ENCODE data around the gene FGF14. TPM values are rescaled to one million over a fixed set of nuclear protein-coding genes. Genes with fewer than 3 reads are reported as not detected.

The FGF14 gene
- total RNA-seq, 2 experiments from 2014 or later = not detected

DNA sequence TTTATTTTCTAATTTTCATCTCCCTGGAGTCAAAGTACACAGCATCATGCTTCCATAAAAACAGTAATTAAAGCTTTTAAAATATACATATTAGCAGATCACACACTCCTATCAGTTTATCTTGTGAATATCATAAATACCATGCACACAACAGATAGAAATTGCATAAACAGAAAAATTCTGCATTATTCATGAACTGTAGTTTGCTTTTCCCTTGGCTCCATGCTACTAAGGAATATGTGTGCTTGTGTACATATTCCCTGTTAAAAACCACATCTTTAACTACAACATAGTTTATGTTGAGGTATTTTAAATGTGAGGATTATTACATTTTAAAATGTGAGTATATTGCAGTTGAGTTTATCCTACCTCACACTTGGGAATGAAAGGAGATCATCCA is 193.5 kb downstream of the FGF14 start:
- DNase-seq = no peak

DNA sequence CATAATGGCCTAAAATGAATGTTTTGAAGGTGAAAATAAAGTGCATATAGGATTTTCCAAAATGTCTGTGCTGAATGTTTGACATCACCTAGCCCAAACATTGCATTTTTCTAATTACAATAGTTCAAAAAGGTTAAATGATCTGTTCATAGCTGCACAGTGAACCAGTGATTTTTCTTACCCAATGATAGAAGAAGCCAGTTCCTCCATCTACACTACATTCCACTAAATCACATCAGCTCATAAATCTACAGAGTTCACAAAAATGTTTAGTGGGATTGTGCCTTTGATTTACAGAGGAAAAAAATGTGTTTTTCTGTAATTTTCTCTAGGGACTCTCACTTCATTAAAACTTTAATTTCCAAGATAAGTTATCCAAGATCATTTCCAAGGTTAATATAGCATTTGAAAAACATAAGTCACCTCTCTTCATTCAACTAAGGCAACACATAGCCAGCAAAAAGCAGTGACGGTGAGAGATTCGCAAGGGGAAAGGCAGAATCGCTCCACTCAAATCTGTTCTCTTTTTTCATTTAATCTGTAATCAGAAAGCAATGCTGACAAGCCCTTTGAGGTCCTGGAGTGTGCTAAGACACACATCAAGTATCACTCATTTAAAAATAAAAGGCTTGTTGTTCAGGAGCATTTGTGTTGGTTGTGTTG is 194.0 kb downstream of the FGF14 start:
- Mint-ChIP-seq H3K36me3 (no peaks in the 10 kb centered on the region), H3K27ac (no peak overlapping the region), H3K4me3 (no peak overlapping the region), H3K27me3 (no peaks in the 10 kb centered on the region), H3K9me3 (ENCODE audit: low read depth) (no peaks in the 10 kb centered on the region), H3K4me1 (no peaks in the 10 kb centered on the region)
- CTCF ChIA-PET = no interaction called here
- DNase-seq (no peak), ATAC-seq (no peak)

More for the DNA sequence above, 193.5 kb downstream of the FGF14 start:
- Mint-ChIP-seq H3K27ac (no peak overlapping the region), H3K4me3 (no peak overlapping the region), H3K27me3 (no peaks in the 10 kb centered on the region), H3K4me1 (no peaks in the 10 kb centered on the region), H3K9me3 (ENCODE audit: low read depth) (no peaks in the 10 kb centered on the region), H3K36me3 (no peaks in the 10 kb centered on the region)
- CTCF ChIA-PET = no interaction called here
- no peak for ATAC-seq

DNA sequence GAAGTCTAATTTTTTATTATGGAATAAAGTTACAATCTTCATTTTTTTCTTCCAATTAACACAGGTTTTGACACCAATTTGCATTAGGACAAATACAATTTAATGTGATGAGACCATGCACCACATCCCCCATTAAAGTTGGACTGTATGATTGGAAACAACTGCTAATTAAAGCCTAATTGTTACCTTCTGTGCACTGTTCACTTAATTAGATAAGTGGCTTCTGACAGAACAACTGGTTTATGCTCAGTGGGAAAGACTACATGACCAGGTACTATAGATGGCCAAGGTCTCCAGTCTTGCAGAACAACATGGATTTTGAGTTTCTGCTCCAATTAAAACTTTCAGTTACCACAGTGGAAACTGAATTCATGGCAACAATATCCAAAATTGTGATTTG is 198.1 kb downstream of the FGF14 start:
- Mint-ChIP-seq H3K4me3 (no peak overlapping the region), H3K9me3 (ENCODE audit: low read depth) (no peaks in the 10 kb centered on the region), H3K27me3 (no peaks in the 10 kb centered on the region), H3K4me1 (no peaks in the 10 kb centered on the region), H3K36me3 (no peaks in the 10 kb centered on the region), H3K27ac (no peak overlapping the region)
- no peak for DNase-seq
- no peak for ATAC-seq
- CTCF ChIA-PET = no interaction called here

GRCh38 chr13:102198418-102199311 is 203.2 kb downstream of the FGF14 start:
- Mint-ChIP-seq H3K27me3 (no peaks in the 10 kb centered on the region), H3K4me3 (no peak overlapping the region), H3K4me1 (no peaks in the 10 kb centered on the region), H3K9me3 (ENCODE audit: low read depth) (no peaks in the 10 kb centered on the region), H3K36me3 (no peaks in the 10 kb centered on the region), H3K27ac (no peak overlapping the region)
- CTCF ChIA-PET = no interaction called here
- no peak for DNase-seq
- ATAC-seq = no peak

- Mint-ChIP-seq H3K4me3 (no peak overlapping the region), H3K27me3 (no peaks in the 10 kb centered on the region), H3K9me3 (ENCODE audit: low read depth) (no peaks in the 10 kb centered on the region), H3K27ac (no peak overlapping the region), H3K4me1 (peaks cover 9% of the 10 kb centered on the region), H3K36me3 (no peaks in the 10 kb centered on the region)
- CTCF ChIA-PET = no interaction called here
- DNase-seq = no peak
- ATAC-seq = no peak
Observed at GRCh38 chr13:102197193-102197592, 204.7 kb downstream of the FGF14 start.

DNA sequence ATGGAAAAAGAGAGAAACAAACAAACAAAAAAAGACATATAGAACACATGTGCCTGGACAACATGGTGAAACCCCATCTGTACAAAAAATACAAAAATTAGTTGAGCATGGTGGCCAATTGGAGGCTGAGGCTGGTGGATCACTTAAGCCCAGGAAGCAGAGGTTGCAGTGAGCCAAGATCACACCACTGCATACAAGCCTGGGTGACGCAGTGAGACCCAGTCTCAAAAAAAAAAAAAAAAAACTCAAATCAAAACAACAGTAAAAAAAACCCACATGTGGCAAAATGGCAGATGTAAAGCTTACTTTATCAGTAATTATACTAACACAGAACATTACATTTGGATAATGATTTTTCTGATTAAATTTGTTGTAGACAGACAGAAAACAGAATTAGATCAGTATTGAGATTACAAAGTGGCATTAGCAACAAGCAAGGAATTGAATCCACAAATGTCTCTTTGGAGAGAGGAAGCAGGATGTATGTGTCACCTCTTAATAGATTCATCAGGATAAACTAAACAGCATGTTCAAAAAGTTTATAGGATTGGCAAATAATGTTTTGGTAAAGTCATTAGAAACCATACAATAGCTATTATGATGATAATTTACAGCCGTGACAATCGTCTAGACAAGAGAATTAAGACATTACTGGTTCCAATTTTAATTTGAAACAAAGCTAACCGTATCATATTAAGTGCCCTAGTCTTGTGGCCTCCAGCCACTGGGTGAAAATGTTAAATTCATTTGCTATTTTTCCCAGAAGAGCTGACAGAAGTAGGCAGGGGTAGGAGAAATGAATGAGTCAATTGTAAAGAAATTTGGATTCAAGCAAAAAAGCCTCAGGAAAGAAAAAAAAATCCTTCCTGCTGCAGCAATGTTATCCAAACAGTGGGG is 206.0 kb downstream of the FGF14 start:
- no peak for ATAC-seq
- Mint-ChIP-seq H3K36me3 (no peaks in the 10 kb centered on the region), H3K27me3 (no peaks in the 10 kb centered on the region), H3K27ac (no peak overlapping the region), H3K4me3 (no peak overlapping the region), H3K9me3 (ENCODE audit: low read depth) (no peaks in the 10 kb centered on the region), H3K4me1 (peaks cover 13% of the 10 kb centered on the region)
- no peak for DNase-seq
- CTCF ChIA-PET = no interaction called here

DNA sequence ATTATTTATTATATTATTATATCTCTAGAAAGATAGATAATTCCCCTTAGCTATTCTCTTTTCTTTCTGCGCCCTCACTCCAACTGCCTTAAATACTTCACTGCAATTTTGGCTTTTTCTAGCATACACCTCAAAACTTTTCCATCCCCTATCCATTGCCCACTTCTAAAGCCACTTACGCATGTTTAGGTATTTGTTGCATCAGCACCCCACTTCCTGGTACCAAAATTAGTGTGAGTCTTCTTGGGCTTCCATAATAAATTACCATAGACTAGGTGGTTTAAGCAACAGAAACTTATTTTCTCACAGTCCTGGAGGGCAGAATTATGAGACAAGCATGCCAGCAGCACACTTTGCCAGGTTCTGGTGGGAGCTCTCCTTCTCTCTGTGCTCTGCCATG is 209.0 kb downstream of the FGF14 start:
- H3K27ac Mint-ChIP-seq = no peak overlapping the region
- CTCF ChIA-PET = no interaction called here
- no peaks in the 10 kb centered on the region for H3K36me3 Mint-ChIP-seq
- H3K4me3 Mint-ChIP-seq = no peak overlapping the region
- no peak for ATAC-seq
- H3K4me1 Mint-ChIP-seq = peaks cover 13% of the 10 kb centered on the region
- no peaks in the 10 kb centered on the region for H3K27me3 Mint-ChIP-seq
- no peak for DNase-seq
- H3K9me3 Mint-ChIP-seq (ENCODE audit: low read depth) = no peaks in the 10 kb centered on the region

DNA sequence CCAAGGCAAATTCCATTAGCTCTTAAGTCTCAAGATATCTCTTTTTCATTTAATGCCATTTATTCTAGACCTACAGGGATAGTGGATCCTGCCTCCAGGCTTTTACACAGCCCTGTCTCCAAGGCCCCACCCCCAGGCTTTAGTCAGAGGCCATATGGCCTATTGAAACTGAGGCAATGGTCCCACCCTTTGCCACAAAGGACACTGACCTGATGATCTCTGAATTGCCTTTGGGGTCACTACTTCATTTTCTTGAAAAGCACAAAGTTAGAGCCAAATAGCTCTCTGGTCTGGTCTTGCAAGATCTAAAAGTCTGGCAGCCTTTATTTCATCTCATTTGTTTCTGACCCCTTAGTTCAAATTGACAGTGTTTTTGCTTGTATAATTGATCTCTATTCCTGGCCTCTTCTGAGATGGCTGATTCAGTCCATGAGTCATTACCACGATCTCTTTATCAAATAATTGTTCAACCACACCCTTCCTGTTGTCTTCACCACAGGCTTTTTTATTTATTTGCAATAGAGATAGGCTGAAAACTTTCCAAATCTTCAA is 209.8 kb downstream of the FGF14 start:
- ATAC-seq = no peak
- CTCF ChIA-PET = no interaction called here
- no peak for DNase-seq
- H3K4me1 Mint-ChIP-seq = peaks cover 13% of the 10 kb centered on the region
- no peaks in the 10 kb centered on the region for H3K9me3 Mint-ChIP-seq (ENCODE audit: low read depth)
- no peaks in the 10 kb centered on the region for H3K36me3 Mint-ChIP-seq
- no peak overlapping the region for H3K27ac Mint-ChIP-seq
- no peak overlapping the region for H3K4me3 Mint-ChIP-seq
- H3K27me3 Mint-ChIP-seq = no peaks in the 10 kb centered on the region

DNA sequence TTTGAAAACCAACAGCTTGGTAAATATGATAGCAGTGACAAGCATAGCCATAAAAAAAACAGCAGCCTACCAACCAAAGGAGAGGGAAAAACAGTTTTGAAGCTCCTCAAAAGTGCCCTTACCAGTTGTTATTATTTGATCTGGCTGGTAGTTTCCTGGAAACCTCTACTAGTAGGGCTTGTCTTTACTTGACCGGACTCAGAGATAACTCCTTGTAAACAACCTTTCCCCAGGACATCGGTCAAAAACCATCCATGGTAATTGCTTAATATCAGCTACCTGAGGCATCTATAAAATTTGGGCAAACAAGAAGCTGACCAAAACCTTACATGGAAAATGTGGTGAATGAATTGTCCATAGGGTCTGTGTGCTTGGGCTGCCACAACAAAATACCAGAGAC is 210.9 kb downstream of the FGF14 start:
- H3K27ac Mint-ChIP-seq = no peak overlapping the region
- CTCF ChIA-PET = no interaction called here
- ATAC-seq = no peak

GRCh38 chr13:102187313-102187712 is 214.5 kb downstream of the FGF14 start:
- no peak for ATAC-seq
- DNase-seq = no peak
- H3K36me3 Mint-ChIP-seq = no peaks in the 10 kb centered on the region
- H3K27me3 Mint-ChIP-seq = no peaks in the 10 kb centered on the region
- peaks cover 5% of the 10 kb centered on the region for H3K4me1 Mint-ChIP-seq
- CTCF ChIA-PET = no interaction called here
- H3K9me3 Mint-ChIP-seq (ENCODE audit: low read depth) = no peaks in the 10 kb centered on the region
- H3K4me3 Mint-ChIP-seq = no peak overlapping the region
- no peak overlapping the region for H3K27ac Mint-ChIP-seq

More for the DNA sequence above, 210.9 kb downstream of the FGF14 start:
- DNase-seq = no peak
- Mint-ChIP-seq H3K9me3 (ENCODE audit: low read depth) (no peaks in the 10 kb centered on the region), H3K27me3 (no peaks in the 10 kb centered on the region), H3K4me3 (no peak overlapping the region), H3K4me1 (peaks cover 13% of the 10 kb centered on the region), H3K36me3 (no peaks in the 10 kb centered on the region)

GRCh38 chr13:102185375-102185984 is 216.4 kb downstream of the FGF14 start:
- Mint-ChIP-seq H3K27ac (no peak overlapping the region), H3K9me3 (ENCODE audit: low read depth) (no peaks in the 10 kb centered on the region), H3K4me1 (no peaks in the 10 kb centered on the region), H3K4me3 (no peak overlapping the region), H3K27me3 (no peaks in the 10 kb centered on the region), H3K36me3 (no peaks in the 10 kb centered on the region)
- DNase-seq (no peak), ATAC-seq (no peak)
- CTCF ChIA-PET = no interaction called here

GRCh38 chr13:102183509-102184182 is 218.2 kb downstream of the FGF14 start:
- H3K9me3 Mint-ChIP-seq (ENCODE audit: low read depth) = no peaks in the 10 kb centered on the region
- CTCF ChIA-PET = no interaction called here
- DNase-seq = no peak
- H3K4me1 Mint-ChIP-seq = no peaks in the 10 kb centered on the region
- no peak overlapping the region for H3K27ac Mint-ChIP-seq
- no peaks in the 10 kb centered on the region for H3K36me3 Mint-ChIP-seq
- H3K4me3 Mint-ChIP-seq = no peak overlapping the region
- H3K27me3 Mint-ChIP-seq = no peaks in the 10 kb centered on the region
- no peak for ATAC-seq

DNA sequence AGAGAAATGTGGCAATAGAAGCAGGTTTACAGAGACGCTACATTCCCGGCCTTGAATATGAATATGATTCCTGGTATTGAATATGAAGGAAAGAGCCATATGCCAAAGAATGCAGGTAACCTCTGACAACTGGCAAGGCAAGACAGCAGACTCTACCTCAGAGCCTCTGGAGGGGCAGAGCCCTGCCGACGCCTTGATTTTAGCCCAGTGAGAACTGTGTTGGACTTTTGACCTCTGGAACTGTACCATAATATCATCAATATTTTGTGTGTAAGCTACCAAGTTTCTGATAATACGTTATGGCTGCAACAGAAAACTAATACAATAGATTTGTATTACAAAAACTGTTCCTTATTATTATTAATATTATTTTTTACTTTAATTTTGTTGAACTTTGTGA is 219.7 kb downstream of the FGF14 start:
- no peak for ATAC-seq
- Mint-ChIP-seq H3K27ac (no peak overlapping the region), H3K4me1 (no peaks in the 10 kb centered on the region), H3K4me3 (no peak overlapping the region), H3K36me3 (no peaks in the 10 kb centered on the region), H3K9me3 (ENCODE audit: low read depth) (no peaks in the 10 kb centered on the region), H3K27me3 (no peaks in the 10 kb centered on the region)
- no peak for DNase-seq
- CTCF ChIA-PET = no interaction called here
